Bronchus fibroblast of lung (primary cell): ENCODE measurements around the gene KLC1. TPM values are rescaled to one million over a fixed set of nuclear protein-coding genes. Genes with fewer than 3 reads are reported as not detected.

Experiments used
- total RNA-seq: library from RNA; depleted of rRNA; stranded (reverse); fragments of >200 nt; gene quantifications from 2 replicates; pipeline ENCODE4 v1.2.3, GENCODE V29; 2015

The KLC1 gene
- total RNA-seq, result 139 and 162 TPM in 2 replicates

GRCh38 chr14:103628684-103629502, at the start of gene KLC1:
Gene KLC1 (plus strand): TSS chr14:103629211. CDS start chr14:103654565, 25,354 bp downstream.

GRCh38 chr14:103715052-103716000, 86.3 kb downstream of the KLC1 start, which contains the start of the genes XRCC3 and ZFYVE21:
Gene XRCC3 (minus strand): TSS chr14:103715451. CDS start chr14:103711087, 4,364 bp downstream.
Gene ZFYVE21 (plus strand): TSS chr14:103715810. CDS start chr14:103715842, 32 bp downstream.

Other genes with a start within 250 kb of the KLC1 start
- 43.1 and 47.2 TPM in 2 replicates for gene MARK3, start 243.8 kb upstream of the KLC1 start, total RNA-seq
- gene CKB, start 106.4 kb upstream of the KLC1 start, total RNA-seq, result 87.7 and 104 TPM in 2 replicates
- gene TRMT61A, start 100.0 kb upstream of the KLC1 start, total RNA-seq, result 7.7 and 9.8 TPM in 2 replicates
- 14.4 and 15.6 TPM in 2 replicates for gene BAG5, start 66.6 kb upstream of the KLC1 start, total RNA-seq
- gene COA8, start 66.3 kb upstream of the KLC1 start, total RNA-seq, result 28.2 and 29.3 TPM in 2 replicates
- 34.3 and 43.4 TPM in 2 replicates for gene XRCC3, start 86.2 kb downstream of the KLC1 start, total RNA-seq
- 45.6 and 52.3 TPM in 2 replicates for gene ZFYVE21, start 86.6 kb downstream of the KLC1 start, total RNA-seq
- gene PPP1R13B, start 218.4 kb downstream of the KLC1 start, total RNA-seq, result 1.6 and 1.7 TPM in 2 replicates